ENCODE measurements around the gene VAV1.

GRCh38 chr19:6820237-6820636 lies 47.7 kb downstream of the VAV1 start:
- no peak for TF ChIP-seq CTCF (IDR thresholded peaks at IDR 0.05)
- TF ChIP-seq POLR2A (IDR thresholded peaks at IDR 0.05) = no peak
